A549 (cell line): ENCODE measurements around the gene TSPAN16.

Experiments used
- CHD2 ChIP-seq: fragments of 150-350 bp; IDR thresholded peaks from 2 replicates; pipeline ENCODE4 v1.6.1; 2014; ENCODE audit warnings: low read length; ENCODE audit not compliant: partially characterized antibody
- NFE2L2 ChIP-seq: fragments of 150-350 bp; conservative IDR thresholded peaks from 2 replicates; pipeline ENCODE4 v1.6.1; 2014; ENCODE audit warnings: low read length
- POLR2A ChIP-seq: IDR thresholded peaks from 2 replicates; pipeline ENCODE4 v1.6.1; 2012; ENCODE audit warnings: mild to moderate bottlenecking, low read length
- TF ChIP-seq, protein P1 (sequence below): fragments of >200 bp; sonication (Bioruptor Twin); formaldehyde crosslinking; IDR thresholded peaks from 3 replicates; pipeline ENCODE4 v1.5.1; 2016

DNA sequence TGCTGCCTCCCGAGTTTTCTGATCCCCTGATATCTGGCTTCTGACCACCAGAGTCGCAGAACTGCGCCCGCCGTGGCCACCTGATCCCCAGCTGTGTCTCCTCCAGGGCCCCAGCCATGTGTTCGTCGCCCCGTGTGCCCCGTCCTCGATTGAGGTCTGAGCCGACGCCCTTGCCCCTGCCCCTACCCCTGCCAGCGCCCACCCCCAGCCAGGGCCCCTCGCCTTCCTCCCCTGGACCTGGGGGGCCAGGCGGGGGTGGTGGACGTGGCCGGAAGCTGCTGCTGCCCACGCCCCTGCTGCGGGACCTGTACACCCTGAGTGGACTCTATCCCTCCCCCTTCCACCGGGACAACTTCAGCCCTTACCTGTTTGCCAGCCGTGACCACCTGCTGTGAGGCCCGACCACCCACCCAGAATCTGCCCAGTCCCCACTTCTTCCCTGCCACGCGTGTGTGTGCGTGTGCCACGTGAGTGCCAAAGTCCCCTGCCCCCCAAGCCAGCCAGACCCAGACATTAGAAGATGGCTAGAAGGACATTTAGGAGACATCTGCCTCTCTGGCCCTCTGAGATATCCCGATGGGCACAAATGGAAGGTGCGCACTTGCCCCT is 68.4 kb downstream of the TSPAN16 start:
- TF ChIP-seq, protein P1, sequence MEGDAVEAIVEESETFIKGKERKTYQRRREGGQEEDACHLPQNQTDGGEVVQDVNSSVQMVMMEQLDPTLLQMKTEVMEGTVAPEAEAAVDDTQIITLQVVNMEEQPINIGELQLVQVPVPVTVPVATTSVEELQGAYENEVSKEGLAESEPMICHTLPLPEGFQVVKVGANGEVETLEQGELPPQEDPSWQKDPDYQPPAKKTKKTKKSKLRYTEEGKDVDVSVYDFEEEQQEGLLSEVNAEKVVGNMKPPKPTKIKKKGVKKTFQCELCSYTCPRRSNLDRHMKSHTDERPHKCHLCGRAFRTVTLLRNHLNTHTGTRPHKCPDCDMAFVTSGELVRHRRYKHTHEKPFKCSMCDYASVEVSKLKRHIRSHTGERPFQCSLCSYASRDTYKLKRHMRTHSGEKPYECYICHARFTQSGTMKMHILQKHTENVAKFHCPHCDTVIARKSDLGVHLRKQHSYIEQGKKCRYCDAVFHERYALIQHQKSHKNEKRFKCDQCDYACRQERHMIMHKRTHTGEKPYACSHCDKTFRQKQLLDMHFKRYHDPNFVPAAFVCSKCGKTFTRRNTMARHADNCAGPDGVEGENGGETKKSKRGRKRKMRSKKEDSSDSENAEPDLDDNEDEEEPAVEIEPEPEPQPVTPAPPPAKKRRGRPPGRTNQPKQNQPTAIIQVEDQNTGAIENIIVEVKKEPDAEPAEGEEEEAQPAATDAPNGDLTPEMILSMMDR, result no peak
- TF ChIP-seq POLR2A, result no peak
- no peak for TF ChIP-seq CHD2
- no peak for TF ChIP-seq NFE2L2
